Body of pancreas (tissue), 4 donors: ENCODE results near the gene WNT11.

ENCODE experiments used
- POLR2A ChIP-seq, 3 donors: fragments of 450-650 bp; IDR thresholded peaks; one replicate each; pipeline ENCODE4 v1.6.1; 2016; ENCODE audit warnings: antibody characterized with exemption in 3 of 3, mild to moderate bottlenecking in 2 of 3
- TF ChIP-seq, protein P1 (sequence below), 7 experiments: fragments of 450-650 bp in 4 of 7; fragments of 200-600 bp in 3 of 7; sonication (generic) in 3 of 7; IDR thresholded peaks; one replicate each; pipeline ENCODE4 v1.5.1; 2016 to 2019; ENCODE audit warnings: antibody characterized with exemption in 7 of 7

- TF ChIP-seq, protein P1, sequence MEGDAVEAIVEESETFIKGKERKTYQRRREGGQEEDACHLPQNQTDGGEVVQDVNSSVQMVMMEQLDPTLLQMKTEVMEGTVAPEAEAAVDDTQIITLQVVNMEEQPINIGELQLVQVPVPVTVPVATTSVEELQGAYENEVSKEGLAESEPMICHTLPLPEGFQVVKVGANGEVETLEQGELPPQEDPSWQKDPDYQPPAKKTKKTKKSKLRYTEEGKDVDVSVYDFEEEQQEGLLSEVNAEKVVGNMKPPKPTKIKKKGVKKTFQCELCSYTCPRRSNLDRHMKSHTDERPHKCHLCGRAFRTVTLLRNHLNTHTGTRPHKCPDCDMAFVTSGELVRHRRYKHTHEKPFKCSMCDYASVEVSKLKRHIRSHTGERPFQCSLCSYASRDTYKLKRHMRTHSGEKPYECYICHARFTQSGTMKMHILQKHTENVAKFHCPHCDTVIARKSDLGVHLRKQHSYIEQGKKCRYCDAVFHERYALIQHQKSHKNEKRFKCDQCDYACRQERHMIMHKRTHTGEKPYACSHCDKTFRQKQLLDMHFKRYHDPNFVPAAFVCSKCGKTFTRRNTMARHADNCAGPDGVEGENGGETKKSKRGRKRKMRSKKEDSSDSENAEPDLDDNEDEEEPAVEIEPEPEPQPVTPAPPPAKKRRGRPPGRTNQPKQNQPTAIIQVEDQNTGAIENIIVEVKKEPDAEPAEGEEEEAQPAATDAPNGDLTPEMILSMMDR (IDR thresholded peaks at IDR 0.05) = no peak
- TF ChIP-seq POLR2A (IDR thresholded peaks at IDR 0.05) = no peak
Measured at GRCh38 chr11:76241243-76242000, 35.1 kb upstream of the WNT11 start.
